SK-N-SH treated with all-trans-retinoic acid at 6 μM for 48 hours (cell line): ENCODE data around the gene SH3RF1.

Experiments used
- ATAC-seq: fragments of 200-7000 bp; cut with Tn5 transposase; 3 replicates; pipeline ENCODE4 v1.9.1; 2020; ENCODE audit warnings: mild to moderate bottlenecking, moderate library complexity
- BACH2 ChIP-seq: fragments of 250-450 bp; sonication (Bioruptor Pico); IDR thresholded peaks from 2 replicates; pipeline ENCODE4 v1.9.0; 2021; ENCODE audit warnings: mild to moderate bottlenecking, borderline replicate concordance
- CSDC2 ChIP-seq: fragments of 250-450 bp; sonication (Bioruptor Pico); IDR thresholded peaks from 2 replicates; pipeline ENCODE4 v1.5.0; 2020; ENCODE audit warnings: mild to moderate bottlenecking, moderate library complexity
- GLIS3 ChIP-seq: fragments of 250-450 bp; sonication (Bioruptor Pico); IDR thresholded peaks from 2 replicates; pipeline ENCODE4 v1.5.0; 2020; ENCODE audit warnings: mild to moderate bottlenecking, moderate library complexity
- ISL1 ChIP-seq: fragments of 250-450 bp; sonication (Bioruptor Pico); IDR thresholded peaks from 2 replicates; pipeline ENCODE4 v2.1.2; 2022; ENCODE audit warnings: mild to moderate bottlenecking, moderate library complexity
- OSR1 ChIP-seq: fragments of 250-450 bp; sonication (Bioruptor Pico); IDR thresholded peaks from 2 replicates; pipeline ENCODE4 v1.8.0; 2022; ENCODE audit warnings: moderate library complexity, mild to moderate bottlenecking, inconsistent platforms
- PPARA ChIP-seq: fragments of 250-450 bp; sonication (Bioruptor Pico); IDR thresholded peaks from 2 replicates; pipeline ENCODE4 v1.5.0; 2020; ENCODE audit warnings: mild to moderate bottlenecking, borderline replicate concordance
- RARB ChIP-seq: fragments of 250-450 bp; sonication (Bioruptor Pico); IDR thresholded peaks from 2 replicates; pipeline ENCODE4 v1.8.0; 2021; ENCODE audit warnings: mild to moderate bottlenecking, moderate library complexity
- SNAI2 ChIP-seq: fragments of 250-450 bp; sonication (Bioruptor Pico); IDR thresholded peaks from 2 replicates; pipeline ENCODE4 v1.5.0; 2020; ENCODE audit warnings: mild to moderate bottlenecking, moderate library complexity
- TCF4 ChIP-seq: fragments of 250-450 bp; sonication (Bioruptor Pico); IDR thresholded peaks from 2 replicates; pipeline ENCODE4 v1.8.0; 2021; ENCODE audit warnings: mild to moderate bottlenecking, moderate library complexity, borderline replicate concordance
- TOX ChIP-seq: fragments of 250-450 bp; sonication (Bioruptor Pico); IDR thresholded peaks from 2 replicates; pipeline ENCODE4 v1.8.0; 2021; ENCODE audit warnings: mild to moderate bottlenecking, moderate library complexity, borderline replicate concordance
- TSHZ2 ChIP-seq: fragments of 250-450 bp; sonication (Bioruptor Pico); IDR thresholded peaks from 2 replicates; pipeline ENCODE4 v1.5.0; 2020; ENCODE audit warnings: mild to moderate bottlenecking, moderate library complexity
- ZC3H10 ChIP-seq: fragments of 250-450 bp; sonication (Bioruptor Pico); IDR thresholded peaks from 2 replicates; pipeline ENCODE4 v1.5.1; 2021; ENCODE audit warnings: mild to moderate bottlenecking, moderate library complexity
- ZFP30 ChIP-seq: fragments of 450-650 bp; formaldehyde crosslinking; IDR thresholded peaks from 2 replicates; pipeline ENCODE4 v1.5.0; 2022; ENCODE audit warnings: mild to moderate bottlenecking, moderate library complexity
- ZNF565 ChIP-seq: fragments of 450-650 bp; formaldehyde crosslinking; conservative IDR thresholded peaks from 2 replicates; pipeline ENCODE4 v1.5.0; 2020; ENCODE audit warnings: low read depth, mild to moderate bottlenecking, moderate library complexity
- ZNF8 ChIP-seq: fragments of 450-650 bp; formaldehyde crosslinking; IDR thresholded peaks from 2 replicates; pipeline ENCODE4 v1.5.0; 2020; ENCODE audit warnings: mild to moderate bottlenecking, moderate library complexity
- TF ChIP-seq, protein P1 (sequence below): fragments of 250-450 bp; sonication (Bioruptor Pico); IDR thresholded peaks from 2 replicates; pipeline ENCODE4 v1.5.1; 2020; ENCODE audit warnings: low read depth, mild to moderate bottlenecking, moderate library complexity
- TF ChIP-seq, protein P2 (sequence below): fragments of 250-450 bp; sonication (Bioruptor Pico); IDR thresholded peaks from 2 replicates; pipeline ENCODE4 v1.8.0; 2020; ENCODE audit warnings: mild to moderate bottlenecking, moderate library complexity, borderline replicate concordance
- TF ChIP-seq, protein P3 (sequence below): fragments of 250-450 bp; sonication (Bioruptor Pico); IDR thresholded peaks from 2 replicates; pipeline ENCODE4 v1.5.1; 2021; ENCODE audit warnings: mild to moderate bottlenecking, moderate library complexity
- TF ChIP-seq, protein P4 (sequence below): fragments of 250-450 bp; sonication (Bioruptor Pico); IDR thresholded peaks from 2 replicates; pipeline ENCODE4 v1.8.0; 2021; ENCODE audit warnings: low read depth, mild to moderate bottlenecking, moderate library complexity, borderline replicate concordance

SH3RF1 gene

GRCh38 chr4:169268951-169269760, 1.6 kb downstream of the SH3RF1 start:
- ATAC-seq = peak; percentile 47
- TF ChIP-seq, protein P1, sequence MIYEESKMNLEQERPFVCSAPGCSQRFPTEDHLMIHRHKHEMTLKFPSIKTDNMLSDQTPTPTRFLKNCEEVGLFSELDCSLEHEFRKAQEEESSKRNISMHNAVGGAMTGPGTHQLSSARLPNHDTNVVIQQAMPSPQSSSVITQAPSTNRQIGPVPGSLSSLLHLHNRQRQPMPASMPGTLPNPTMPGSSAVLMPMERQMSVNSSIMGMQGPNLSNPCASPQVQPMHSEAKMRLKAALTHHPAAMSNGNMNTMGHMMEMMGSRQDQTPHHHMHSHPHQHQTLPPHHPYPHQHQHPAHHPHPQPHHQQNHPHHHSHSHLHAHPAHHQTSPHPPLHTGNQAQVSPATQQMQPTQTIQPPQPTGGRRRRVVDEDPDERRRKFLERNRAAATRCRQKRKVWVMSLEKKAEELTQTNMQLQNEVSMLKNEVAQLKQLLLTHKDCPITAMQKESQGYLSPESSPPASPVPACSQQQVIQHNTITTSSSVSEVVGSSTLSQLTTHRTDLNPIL (CRISPR knock-in tag) = no peak
- TF ChIP-seq SNAI2 (CRISPR knock-in tag) (no peak), ISL1 (CRISPR knock-in tag) (peak; percentile 33; the same call in 1 of the 2 replicates), GLIS3 (CRISPR knock-in tag) (no peak), ZC3H10 (no peak), OSR1 (no peak), CSDC2 (CRISPR knock-in tag) (no peak)
- TF ChIP-seq, protein P2, sequence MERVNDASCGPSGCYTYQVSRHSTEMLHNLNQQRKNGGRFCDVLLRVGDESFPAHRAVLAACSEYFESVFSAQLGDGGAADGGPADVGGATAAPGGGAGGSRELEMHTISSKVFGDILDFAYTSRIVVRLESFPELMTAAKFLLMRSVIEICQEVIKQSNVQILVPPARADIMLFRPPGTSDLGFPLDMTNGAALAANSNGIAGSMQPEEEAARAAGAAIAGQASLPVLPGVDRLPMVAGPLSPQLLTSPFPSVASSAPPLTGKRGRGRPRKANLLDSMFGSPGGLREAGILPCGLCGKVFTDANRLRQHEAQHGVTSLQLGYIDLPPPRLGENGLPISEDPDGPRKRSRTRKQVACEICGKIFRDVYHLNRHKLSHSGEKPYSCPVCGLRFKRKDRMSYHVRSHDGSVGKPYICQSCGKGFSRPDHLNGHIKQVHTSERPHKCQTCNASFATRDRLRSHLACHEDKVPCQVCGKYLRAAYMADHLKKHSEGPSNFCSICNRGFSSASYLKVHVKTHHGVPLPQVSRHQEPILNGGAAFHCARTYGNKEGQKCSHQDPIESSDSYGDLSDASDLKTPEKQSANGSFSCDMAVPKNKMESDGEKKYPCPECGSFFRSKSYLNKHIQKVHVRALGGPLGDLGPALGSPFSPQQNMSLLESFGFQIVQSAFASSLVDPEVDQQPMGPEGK (CRISPR knock-in tag) = no peak

GRCh38 chr4:169267070-169267469, 3.7 kb downstream of the SH3RF1 start:
- TF ChIP-seq RARB (CRISPR knock-in tag) (no peak), ZFP30 (CRISPR knock-in tag) (no peak)
- TF ChIP-seq, protein P1 (CRISPR knock-in tag) = no peak
- ATAC-seq = no peak

DNA sequence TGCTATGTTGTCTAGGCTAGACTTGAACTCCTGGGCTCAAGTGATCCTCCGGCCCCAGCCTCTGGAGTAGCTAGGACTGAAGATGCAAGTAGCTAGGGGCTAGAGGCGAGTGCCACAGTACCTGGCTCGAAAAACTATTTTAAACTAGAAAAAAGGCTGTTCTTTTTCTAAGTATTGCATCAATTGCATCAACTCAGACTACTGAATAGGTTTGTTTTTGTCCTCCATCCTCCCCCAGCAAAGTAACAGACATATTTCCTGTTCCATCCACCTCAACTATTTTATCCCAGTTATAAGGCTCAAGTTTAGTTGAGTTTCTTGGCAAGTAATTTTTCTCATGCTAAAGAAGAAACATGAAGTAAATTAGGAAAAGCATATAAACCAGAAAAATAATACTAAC, 4.1 kb downstream of the SH3RF1 start:
- TF ChIP-seq, protein P2 (CRISPR knock-in tag) = no peak
- TF ChIP-seq GLIS3 (CRISPR knock-in tag) (no peak), ZNF565 (CRISPR knock-in tag) (no peak), ISL1 (CRISPR knock-in tag) (no peak), RARB (CRISPR knock-in tag) (no peak), ZNF8 (no peak), BACH2 (CRISPR knock-in tag) (no peak), TCF4 (no peak), TSHZ2 (CRISPR knock-in tag) (no peak), OSR1 (no peak), TOX (CRISPR knock-in tag) (no peak), ZC3H10 (no peak), CSDC2 (CRISPR knock-in tag) (no peak), ZFP30 (CRISPR knock-in tag) (no peak), SNAI2 (CRISPR knock-in tag) (no peak), PPARA (CRISPR knock-in tag) (no peak)
- TF ChIP-seq, protein P3, sequence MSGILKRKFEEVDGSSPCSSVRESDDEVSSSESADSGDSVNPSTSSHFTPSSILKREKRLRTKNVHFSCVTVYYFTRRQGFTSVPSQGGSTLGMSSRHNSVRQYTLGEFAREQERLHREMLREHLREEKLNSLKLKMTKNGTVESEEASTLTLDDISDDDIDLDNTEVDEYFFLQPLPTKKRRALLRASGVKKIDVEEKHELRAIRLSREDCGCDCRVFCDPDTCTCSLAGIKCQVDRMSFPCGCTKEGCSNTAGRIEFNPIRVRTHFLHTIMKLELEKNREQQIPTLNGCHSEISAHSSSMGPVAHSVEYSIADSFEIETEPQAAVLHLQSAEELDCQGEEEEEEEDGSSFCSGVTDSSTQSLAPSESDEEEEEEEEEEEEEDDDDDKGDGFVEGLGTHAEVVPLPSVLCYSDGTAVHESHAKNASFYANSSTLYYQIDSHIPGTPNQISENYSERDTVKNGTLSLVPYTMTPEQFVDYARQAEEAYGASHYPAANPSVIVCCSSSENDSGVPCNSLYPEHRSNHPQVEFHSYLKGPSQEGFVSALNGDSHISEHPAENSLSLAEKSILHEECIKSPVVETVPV (CRISPR knock-in tag) = no peak
- TF ChIP-seq, protein P1 (CRISPR knock-in tag) = no peak
- TF ChIP-seq, protein P4, sequence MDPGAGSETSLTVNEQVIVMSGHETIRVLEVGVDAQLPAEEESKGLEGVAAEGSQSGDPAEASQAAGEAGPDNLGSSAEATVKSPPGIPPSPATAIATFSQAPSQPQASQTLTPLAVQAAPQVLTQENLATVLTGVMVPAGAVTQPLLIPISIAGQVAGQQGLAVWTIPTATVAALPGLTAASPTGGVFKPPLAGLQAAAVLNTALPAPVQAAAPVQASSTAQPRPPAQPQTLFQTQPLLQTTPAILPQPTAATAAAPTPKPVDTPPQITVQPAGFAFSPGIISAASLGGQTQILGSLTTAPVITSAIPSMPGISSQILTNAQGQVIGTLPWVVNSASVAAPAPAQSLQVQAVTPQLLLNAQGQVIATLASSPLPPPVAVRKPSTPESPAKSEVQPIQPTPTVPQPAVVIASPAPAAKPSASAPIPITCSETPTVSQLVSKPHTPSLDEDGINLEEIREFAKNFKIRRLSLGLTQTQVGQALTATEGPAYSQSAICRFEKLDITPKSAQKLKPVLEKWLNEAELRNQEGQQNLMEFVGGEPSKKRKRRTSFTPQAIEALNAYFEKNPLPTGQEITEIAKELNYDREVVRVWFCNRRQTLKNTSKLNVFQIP (CRISPR knock-in tag) = no peak
- no peak for ATAC-seq
